ENCODE data around the gene VWA8.

VWA8 gene

GRCh38 chr13:41767801-41768200 is 193.1 kb downstream of the VWA8 start:
- TF ChIP-seq ZC3H10 (CRISPR knock-in tag; IDR thresholded peaks at IDR 0.05) (no peak), ISL1 (CRISPR knock-in tag; IDR thresholded peaks at IDR 0.05) (0 out of 2 replicates have a peak, but pooled peaks have one; percentile 12), GLIS3 (CRISPR knock-in tag; IDR thresholded peaks at IDR 0.05) (no peak), SNAI2 (CRISPR knock-in tag; IDR thresholded peaks at IDR 0.05) (no peak), ARNTL (CRISPR knock-in tag; IDR thresholded peaks at IDR 0.05; ENCODE audit: borderline replicate concordance, low read depth) (no peak)
- no peak for ATAC-seq

- no peak for ATAC-seq
- TF ChIP-seq ARNTL (CRISPR knock-in tag; IDR thresholded peaks at IDR 0.05; ENCODE audit: borderline replicate concordance, low read depth) (no peak), ISL1 (CRISPR knock-in tag; IDR thresholded peaks at IDR 0.05) (no peak), BACH2 (CRISPR knock-in tag; IDR thresholded peaks at IDR 0.05; ENCODE audit: borderline replicate concordance) (no peak), ZFP3 (CRISPR knock-in tag; IDR thresholded peaks at IDR 0.05) (no peak), ZNF565 (CRISPR knock-in tag; conservative IDR thresholded peaks at IDR 0.05; ENCODE audit: low read depth) (no peak), CREB5 (CRISPR knock-in tag; IDR thresholded peaks at IDR 0.05; ENCODE audit: low read depth) (no peak), ZNF8 (CRISPR knock-in tag; IDR thresholded peaks at IDR 0.05) (no peak), PATZ1 (CRISPR knock-in tag; IDR thresholded peaks at IDR 0.05; ENCODE audit: borderline replicate concordance) (no peak), RARB (CRISPR knock-in tag; IDR thresholded peaks at IDR 0.05) (no peak), POU6F1 (CRISPR knock-in tag; IDR thresholded peaks at IDR 0.05; ENCODE audit: borderline replicate concordance, low read depth) (no peak), ESRRG (CRISPR knock-in tag; IDR thresholded peaks at IDR 0.05) (no peak), GLIS3 (CRISPR knock-in tag; IDR thresholded peaks at IDR 0.05) (no peak), ZNF70 (CRISPR knock-in tag; IDR thresholded peaks at IDR 0.05) (no peak), TSHZ2 (CRISPR knock-in tag; IDR thresholded peaks at IDR 0.05) (no peak), ZFP30 (CRISPR knock-in tag; IDR thresholded peaks at IDR 0.05) (no peak), TCF4 (CRISPR knock-in tag; IDR thresholded peaks at IDR 0.05; ENCODE audit: borderline replicate concordance) (no peak)
These were observed 194.5 kb downstream of the VWA8 start for GRCh38 chr13:41766439-41766838.

- TF ChIP-seq SNAI2 (CRISPR knock-in tag; IDR thresholded peaks at IDR 0.05) (no peak), ARNTL (CRISPR knock-in tag; IDR thresholded peaks at IDR 0.05; ENCODE audit: borderline replicate concordance, low read depth) (no peak), ZFP3 (CRISPR knock-in tag; IDR thresholded peaks at IDR 0.05) (no peak), ZNF70 (CRISPR knock-in tag; IDR thresholded peaks at IDR 0.05) (no peak), TSHZ2 (CRISPR knock-in tag; IDR thresholded peaks at IDR 0.05) (no peak), POU6F1 (CRISPR knock-in tag; IDR thresholded peaks at IDR 0.05; ENCODE audit: borderline replicate concordance, low read depth) (no peak)
- no peak for ATAC-seq
These were observed 195.1 kb downstream of the VWA8 start for GRCh38 chr13:41765813-41766212.
